GM23338 (cell line): ENCODE data around the gene TIMM13. TPM values are rescaled to one million over a fixed set of nuclear protein-coding genes. Genes with fewer than 3 reads are reported as not detected.

Experiments used
- ATAC-seq: fragments of 200-7000 bp; cut with Tn5 transposase; 3 replicates; pipeline ENCODE4 v1.9.1; 2020
- DNase-seq: peaks from one replicate; pipeline ENCODE4 v3.0.0-alpha.2; 2015; ENCODE audit warnings: low spot score
- H2AFZ ChIP-seq: fragments of 200-600 bp; sonication (generic); 2 replicates; pipeline ENCODE4 v1.8.0; 2016; ENCODE audit warnings: antibody characterized with exemption, mild to moderate bottlenecking, moderate library complexity
- H3F3A ChIP-seq: fragments of 200-600 bp; sonication (generic); replicated peaks from 2 replicates; pipeline ENCODE4 v1.8.0; 2017; ENCODE audit warnings: antibody characterized with exemption, mixed run types, low read depth
- H3K27ac ChIP-seq: fragments of 200-600 bp; sonication (generic); 2 replicates; pipeline ENCODE4 v1.6.1; 2016; ENCODE audit warnings: low read depth
- H3K27me3 ChIP-seq: fragments of 200-600 bp; sonication (generic); 2 replicates; pipeline ENCODE4 v1.8.0; 2016; ENCODE audit warnings: mild to moderate bottlenecking, mixed run types, moderate library complexity; ENCODE audit not compliant: insufficient read depth
- H3K36me3 ChIP-seq: fragments of 200-600 bp; sonication (generic); 2 replicates; pipeline ENCODE4 v1.8.0; 2016; ENCODE audit warnings: mild to moderate bottlenecking; ENCODE audit not compliant: insufficient read depth
- H3K4me1 ChIP-seq: fragments of 200-600 bp; sonication (generic); 2 replicates; pipeline ENCODE4 v1.8.0; 2016; ENCODE audit warnings: mild to moderate bottlenecking, moderate library complexity; ENCODE audit not compliant: insufficient read depth
- H3K4me2 ChIP-seq: fragments of 200-600 bp; sonication (generic); 2 replicates; pipeline ENCODE4 v1.7.1; 2017; ENCODE audit warnings: mixed run types
- H3K4me3 ChIP-seq: fragments of 200-600 bp; sonication (generic); 2 replicates; pipeline ENCODE4 v1.6.1; 2016; ENCODE audit warnings: mixed run types
- H3K79me2 ChIP-seq: fragments of 200-600 bp; sonication (generic); replicated peaks from 2 replicates; pipeline ENCODE4 v1.8.0; 2017; ENCODE audit warnings: mild to moderate bottlenecking; ENCODE audit not compliant: insufficient read depth
- H3K9me2 ChIP-seq: fragments of 200-600 bp; sonication (generic); 2 replicates; pipeline ENCODE4 v1.8.0; 2017; ENCODE audit not compliant: insufficient read depth
- H4K20me1 ChIP-seq: fragments of 200-600 bp; sonication (generic); replicated peaks from 2 replicates; pipeline ENCODE4 v1.8.0; 2017; ENCODE audit warnings: mild to moderate bottlenecking; ENCODE audit not compliant: insufficient read depth
- H3K27ac Mint-ChIP-seq: 2 replicates; pipeline ENCODE4 v1.8.0; 2020; ENCODE audit warnings: inconsistent platforms, mild to moderate bottlenecking, moderate library complexity, mixed read lengths
- H3K27me3 Mint-ChIP-seq: 3 replicates; pipeline ENCODE4 v1.8.0; 2022; ENCODE audit warnings: low read depth, mild to moderate bottlenecking, moderate library complexity, mixed read lengths, inconsistent platforms; ENCODE audit not compliant: insufficient read depth, poor library complexity
- H3K36me3 Mint-ChIP-seq: 3 replicates; pipeline ENCODE4 v1.8.0; 2021; ENCODE audit warnings: low read depth, mild to moderate bottlenecking, inconsistent platforms, moderate library complexity, mixed read lengths
- H3K4me1 Mint-ChIP-seq: 3 replicates; pipeline ENCODE4 v1.8.0; 2020; ENCODE audit warnings: mild to moderate bottlenecking, inconsistent platforms, mixed read lengths
- H3K4me3 Mint-ChIP-seq: 3 replicates; pipeline ENCODE4 v1.8.0; 2021; ENCODE audit warnings: moderate library complexity, mild to moderate bottlenecking, inconsistent platforms, mixed read lengths
- H3K9me3 Mint-ChIP-seq: 3 replicates; pipeline ENCODE4 v1.8.0; 2020; ENCODE audit warnings: moderate library complexity, mild to moderate bottlenecking, inconsistent platforms, mixed read lengths
- CREB1 ChIP-seq: fragments of 250-450 bp; sonication (Bioruptor Pico); IDR thresholded peaks from 2 replicates; pipeline ENCODE4 v1.5.0; 2020; ENCODE audit warnings: low read depth, mild to moderate bottlenecking, moderate library complexity
- ETS1 ChIP-seq: IDR thresholded peaks from 2 replicates; pipeline ENCODE4 v1.6.1; 2016; ENCODE audit warnings: antibody characterized with exemption
- EZH2phosphoT487 ChIP-seq: fragments of 200-600 bp; sonication (generic); IDR thresholded peaks from one replicate; pipeline ENCODE4 v1.8.1; 2018; ENCODE audit warnings: antibody characterized with exemption; ENCODE audit not compliant: unreplicated experiment
- NANOG ChIP-seq: IDR thresholded peaks from 2 replicates; pipeline ENCODE4 v1.6.1; 2016; ENCODE audit warnings: antibody characterized with exemption, borderline replicate concordance
- ZNF114 ChIP-seq: fragments of 250-450 bp; sonication (Bioruptor Pico); IDR thresholded peaks from 2 replicates; pipeline ENCODE4 v1.5.0; 2020; ENCODE audit warnings: mild to moderate bottlenecking, moderate library complexity
- ZNF331 ChIP-seq: fragments of 250-450 bp; sonication (Bioruptor Pico); IDR thresholded peaks from 2 replicates; pipeline ENCODE4 v1.5.0; 2020; ENCODE audit warnings: low read depth, mild to moderate bottlenecking, moderate library complexity
- ZNF462 ChIP-seq: fragments of 250-450 bp; sonication (Bioruptor Pico); IDR thresholded peaks from 2 replicates; pipeline ENCODE4 v1.5.0; 2020; ENCODE audit warnings: mild to moderate bottlenecking, moderate library complexity
- polyA plus RNA-seq: library from polyadenylated mRNA; unstranded; fragments of >200 nt; fragmentation: Nextera tagmentation; extraction: Ambion mirVana; gene quantifications from 2 replicates; pipeline ENCODE4 v1.2.1, GENCODE V29; 2016
- total RNA-seq: library from RNA; depleted of rRNA; stranded (reverse); fragments of >200 nt; shearing (Covaris generic); gene quantifications from 2 replicates; pipeline ENCODE4 v1.2.3, GENCODE V29; 2014

Gene TIMM13
- total and polyA plus RNA-seq, 2 experiments from 2014 or later = 140 to 347 TPM

DNA sequence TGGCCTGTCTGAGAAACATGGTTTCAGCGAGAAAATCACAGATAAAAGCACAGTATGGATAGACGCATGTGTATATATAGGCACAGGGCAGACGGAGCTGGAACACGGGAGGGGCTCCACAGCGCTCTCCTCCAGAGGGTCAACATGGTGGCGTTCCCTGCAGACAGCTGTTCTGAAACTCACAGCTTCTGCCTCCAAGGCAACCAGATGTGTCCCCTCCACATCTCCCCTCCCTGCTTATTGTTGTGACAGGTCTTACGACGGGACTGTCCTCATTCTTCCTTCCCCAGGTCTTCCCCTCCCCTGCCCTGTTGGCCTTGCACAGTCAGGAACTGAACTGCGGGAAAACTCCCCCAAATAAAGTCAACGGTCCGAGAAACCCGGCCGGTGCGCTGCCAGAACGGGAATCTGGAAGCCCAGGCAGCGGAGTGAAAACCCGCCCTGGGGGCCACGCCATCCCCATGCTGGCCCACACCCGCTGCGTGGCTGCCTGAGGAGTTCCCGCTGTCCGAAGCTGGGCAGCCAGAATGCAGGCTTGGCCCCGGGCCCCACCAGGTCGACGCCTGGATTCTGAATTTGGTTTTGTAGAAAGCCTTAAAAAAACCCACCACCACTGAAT lies 2.6 kb upstream of the TIMM13 start:
- H3K79me2 ChIP-seq = peaks cover 18% of the 10 kb centered on the region
- no peak overlapping the region for H3K4me3 ChIP-seq
- peaks cover 14% of the 10 kb centered on the region for H3K4me1 ChIP-seq
- Mint-ChIP-seq H3K4me3 (no peak overlapping the region), H3K27ac (no peak overlapping the region), H3K27me3 (peaks cover 23% of the 10 kb centered on the region), H3K36me3 (peaks cover 42% of the 10 kb centered on the region), H3K9me3 (peaks cover 5% of the 10 kb centered on the region), H3K4me1 (peaks cover 28% of the 10 kb centered on the region)
- no peaks in the 10 kb centered on the region; the same call in none of the 2 replicates for H4K20me1 ChIP-seq
- H3K36me3 ChIP-seq = no peaks in the 10 kb centered on the region; the same call in 1 of the 2 replicates
- H3F3A ChIP-seq = peaks cover 29% of the 10 kb centered on the region
- no peaks in the 10 kb centered on the region for H3K9me2 ChIP-seq
- peak overlapping the region; percentile 88; the same call in 1 of the 2 replicates for H3K27ac ChIP-seq
- no peak for ATAC-seq
- DNase-seq = no peak
- no peaks in the 10 kb centered on the region for H3K27me3 ChIP-seq
- TF ChIP-seq NANOG (no peak), ETS1 (no peak), ZNF114 (no peak), ZNF331 (CRISPR knock-in tag) (no peak), EZH2phosphoT487 (no peak), ZNF462 (CRISPR knock-in tag) (no peak), CREB1 (no peak)
- H2AFZ ChIP-seq = no peak overlapping the region
- H3K4me2 ChIP-seq = no peak overlapping the region
